HCT116 (cell line): ENCODE measurements around the gene PTPN13. TPM values are rescaled to one million over a fixed set of nuclear protein-coding genes. Genes with fewer than 3 reads are reported as not detected.

ENCODE experiments used
- ATAC-seq: fragments of 200-7000 bp; cut with Tn5 transposase; 2 replicates; pipeline ENCODE4 v1.9.1; 2020; ENCODE audit warnings: mild to moderate bottlenecking, moderate library complexity
- BruUV-seq: library from RNA; stranded (reverse); fragments of 400-500 nt; replicated peaks from 2 replicates; lab custom pipeline; 2021; lab: Mats Ljungman, UMichigan
- CTCF ChIA-PET: fragments of 300-600 bp; sonication (Branson Sonifier 250); formaldehyde crosslinking; loops from one replicate; lab custom pipeline; 2021; ENCODE audit warnings: antibody characterized with exemption; lab: Charles Lee
- POLR2A ChIA-PET: fragments of 300-600, 350-600 bp; sonication (Branson Sonifier 250); formaldehyde crosslinking; loops from one replicate; lab custom pipeline; 2021; ENCODE audit warnings: antibody characterized with exemption; lab: Charles Lee
- RAD21 ChIA-PET, 2 experiments: fragments of 300-600 bp; sonication (Branson Sonifier 250); formaldehyde crosslinking; loops; one replicate each; lab custom pipeline; 2023; ENCODE audit warnings: low total read pairs in 2 of 2; ENCODE audit not compliant: uncharacterized antibody in 2 of 2, unreplicated experiment in 2 of 2, low non-redundant PET in 1 of 2; lab: Charles Lee
- DNase-seq: peaks from one replicate; pipeline ENCODE4 v3.0.0-alpha.2; 2010; ENCODE audit warnings: low read depth, low spot score
- H2AFZ ChIP-seq: fragments of 200-600 bp; shearing (Covaris generic), sonication (generic); 2 replicates; pipeline ENCODE4 v1.6.1; 2017; ENCODE audit warnings: low read depth, mixed run types, mixed read lengths, antibody characterized with exemption, low read length; ENCODE audit not compliant: poor library complexity, severe bottlenecking
- H3K27ac ChIP-seq: 2 replicates; pipeline ENCODE4 v1.5.1; 2012; ENCODE audit warnings: low read depth, low read length
- H3K27me3 ChIP-seq: fragments of 200-600 bp; sonication (generic); 2 replicates; pipeline ENCODE4 v1.6.1; 2016; ENCODE audit warnings: mixed run types, low read length, mixed read lengths; ENCODE audit not compliant: insufficient read depth
- H3K36me3 ChIP-seq, 2 experiments: fragments of 200-500 bp in 1 of 2; fragments of 200-600 bp in 1 of 2; sonication (Bioruptor generic) in 1 of 2; sonication (generic) in 1 of 2; 2 replicates each; pipeline versions ENCODE4 v1.5.1 to v1.6.1; 2014 to 2016; ENCODE audit warnings: low read length in 2 of 2, inconsistent platforms in 1 of 2, mixed read lengths in 1 of 2, mixed run types in 1 of 2; ENCODE audit not compliant: insufficient read depth in 2 of 2, control insufficient read depth in 1 of 2
- H3K4me1 ChIP-seq, 2 experiments: fragments of 200-600 bp in 1 of 2; sonication (generic) in 1 of 2; 2 replicates each; pipeline versions ENCODE4 v1.5.1 to v1.6.1; 2012 to 2017; ENCODE audit warnings: low read length in 2 of 2, inconsistent platforms in 1 of 2, mild to moderate bottlenecking in 1 of 2, mixed read lengths in 1 of 2, mixed run types in 1 of 2, moderate library complexity in 1 of 2; ENCODE audit not compliant: insufficient read depth in 2 of 2, control insufficient read depth in 1 of 2
- H3K4me2 ChIP-seq: fragments of 200-600 bp; sonication (generic); 2 replicates; pipeline ENCODE4 v1.6.1; 2017; ENCODE audit warnings: mixed run types, low read length, mixed read lengths
- H3K4me3 ChIP-seq, 2 experiments: fragments of 200-600 bp in 1 of 2; sonication (generic) in 1 of 2; replicated peaks in 1 of 2; 2 replicates each; pipeline ENCODE4 v1.5.1; 2011 to 2016; ENCODE audit warnings: low read length in 2 of 2, control low read depth in 1 of 2, low read depth in 1 of 2, mild to moderate bottlenecking in 1 of 2, mixed read lengths in 1 of 2, mixed run types in 1 of 2
- H3K79me2 ChIP-seq: fragments of 200-600 bp; sonication (generic); 2 replicates; pipeline ENCODE4 v1.6.1; 2017; ENCODE audit warnings: mild to moderate bottlenecking, mixed run types, low read length, moderate library complexity, mixed read lengths; ENCODE audit not compliant: insufficient read depth
- H3K9ac ChIP-seq: fragments of 200-600 bp; sonication (generic); 2 replicates; pipeline ENCODE4 v1.6.1; 2016; ENCODE audit warnings: low read length, mixed read lengths
- H3K9me2 ChIP-seq: fragments of 200-600 bp; sonication (generic), shearing (Covaris generic); 2 replicates; pipeline ENCODE4 v1.6.1; 2017; ENCODE audit warnings: mixed run types, mild to moderate bottlenecking, moderate library complexity; ENCODE audit not compliant: insufficient read depth
- H3K9me3 ChIP-seq, 2 experiments: fragments of 200-500 bp in 1 of 2; fragments of 200-600 bp in 1 of 2; sonication (Bioruptor generic) in 1 of 2; sonication (generic) in 1 of 2; 2 replicates each; pipeline ENCODE4 v1.6.1; 2014 to 2017; ENCODE audit warnings: low read length in 2 of 2, mixed read lengths in 2 of 2, inconsistent platforms in 1 of 2, low read depth in 1 of 2, mild to moderate bottlenecking in 1 of 2, mixed run types in 1 of 2, moderate library complexity in 1 of 2; ENCODE audit not compliant: control insufficient read depth in 1 of 2, insufficient read depth in 1 of 2
- H4K20me1 ChIP-seq: fragments of 200-600 bp; sonication (generic), shearing (Covaris generic); 2 replicates; pipeline ENCODE4 v1.6.1; 2017; ENCODE audit warnings: mixed run types, mild to moderate bottlenecking, moderate library complexity; ENCODE audit not compliant: insufficient read depth
- ATF3 ChIP-seq: IDR thresholded peaks from 2 replicates; pipeline ENCODE4 v1.6.1; 2012
- CBX3 ChIP-seq: IDR thresholded peaks from 2 replicates; pipeline ENCODE4 v1.6.1; 2012; ENCODE audit warnings: low read depth
- CEBPB ChIP-seq: IDR thresholded peaks from 2 replicates; pipeline ENCODE4 v1.6.1; 2012; ENCODE audit warnings: low read depth
- EGR1 ChIP-seq: IDR thresholded peaks from 2 replicates; pipeline ENCODE4 v1.6.1; 2012; ENCODE audit warnings: low read depth
- POLR2A ChIP-seq: IDR thresholded peaks from 2 replicates; pipeline ENCODE4 v1.7.0; 2011; ENCODE audit warnings: borderline replicate concordance; ENCODE audit not compliant: insufficient read depth, insufficient read length; ENCODE audit errors: extremely low read depth
- POLR2AphosphoS5 ChIP-seq: IDR thresholded peaks from 2 replicates; pipeline ENCODE4 v1.6.1; 2011; ENCODE audit warnings: mild to moderate bottlenecking, low read depth, low read length, moderate library complexity
- SP1 ChIP-seq: IDR thresholded peaks from 2 replicates; pipeline ENCODE4 v1.6.1; 2012; ENCODE audit warnings: low read depth
- YY1 ChIP-seq: IDR thresholded peaks from 2 replicates; pipeline ENCODE4 v1.6.1; 2011; ENCODE audit warnings: low read length, low read depth, moderate library complexity, mild to moderate bottlenecking; ENCODE audit not compliant: insufficient replicate concordance; ENCODE audit errors: extremely low read depth
- ZBTB33 ChIP-seq: IDR thresholded peaks from 2 replicates; pipeline ENCODE4 v1.6.1; 2011; ENCODE audit warnings: mild to moderate bottlenecking, low read length, moderate library complexity; ENCODE audit not compliant: insufficient replicate concordance; ENCODE audit errors: extremely low read depth
- ZNF274 ChIP-seq: fragments of 200-500 bp; sonication (Bioruptor generic); IDR thresholded peaks from 2 replicates; pipeline ENCODE4 v1.6.1; 2014; ENCODE audit warnings: mild to moderate bottlenecking, low read depth, low read length, inconsistent platforms
- intact Hi-C: fragments of 100-400 bp; cut with micrococcal nuclease; formaldehyde crosslinking; loops from 2 replicates; pipeline ENCODE4 v1.10.0; 2022
- total RNA-seq: library from RNA; stranded (reverse); gene quantifications from one replicate; pipeline ENCODE4 v1.2.1, GENCODE V29; 2021; ENCODE audit not compliant: unreplicated experiment

PTPN13 gene
- total RNA-seq, 1 experiment from 2014 or later, result 14.6 TPM

- no peaks in the 10 kb centered on the region for H3K4me1 ChIP-seq
- H3K27ac ChIP-seq, result no peak overlapping the region
- TF ChIP-seq SP1 (no peak), CBX3 (no peak), POLR2A (no peak), ATF3 (no peak), POLR2AphosphoS5 (no peak), ZNF274 (no peak), CEBPB (no peak)
- H3K27me3 ChIP-seq, result no peaks in the 10 kb centered on the region
- no peak overlapping the region for H3K4me2 ChIP-seq
- BruUV-seq, result no TSS peak
- CTCF ChIA-PET, result no interaction called here
- H3K36me3 ChIP-seq, result no peaks in the 10 kb centered on the region
- no peaks in the 10 kb centered on the region for H3K9me2 ChIP-seq
- RAD21 ChIA-PET, result no interaction called here
- no peaks in the 10 kb centered on the region for H3K9me3 ChIP-seq
- POLR2A ChIA-PET, result no interaction called here
- H2AFZ ChIP-seq, result no peak overlapping the region
- DNase-seq, result no peak
- H3K4me3 ChIP-seq, result no peak overlapping the region
- no peaks in the 10 kb centered on the region for H4K20me1 ChIP-seq
- intact Hi-C loops, result no loop called here
- H3K79me2 ChIP-seq, result no peaks in the 10 kb centered on the region
- ATAC-seq, result no peak
- H3K9ac ChIP-seq, result no peak overlapping the region
Measured at GRCh38 chr4:86633854-86634253, 39.7 kb downstream of the PTPN13 start.

- Histone ChIP-seq H3K9ac (no peak overlapping the region), H4K20me1 (no peaks in the 10 kb centered on the region), H3K9me2 (no peaks in the 10 kb centered on the region), H3K36me3 (no peaks in the 10 kb centered on the region), H3K4me1 (no peaks in the 10 kb centered on the region), H3K79me2 (no peaks in the 10 kb centered on the region), H3K4me3 (no peak overlapping the region), H3K27ac (no peak overlapping the region), H3K9me3 (no peaks in the 10 kb centered on the region), H3K27me3 (no peaks in the 10 kb centered on the region), H3K4me2 (no peak overlapping the region), H2AFZ (no peak overlapping the region)
- TF ChIP-seq SP1, result no peak
- no peak for TF ChIP-seq EGR1
- no peak for TF ChIP-seq ZBTB33
- TF ChIP-seq YY1, result no peak
- no peak for TF ChIP-seq POLR2AphosphoS5
- CTCF ChIA-PET, result no interaction called here
- intact Hi-C loops, result no loop called here
- no peak for ATAC-seq
- no peak for DNase-seq
- no TSS peak for BruUV-seq
- RAD21 ChIA-PET, result no interaction called here
- POLR2A ChIA-PET, result no interaction called here
Measured at GRCh38 chr4:86640469-86640868, 46.4 kb downstream of the PTPN13 start.
